Heart left ventricle (tissue), 16 donors: Measurements from ENCODE around the gene LGR6. TPM values are rescaled to one million over a fixed set of nuclear protein-coding genes. Genes with fewer than 3 reads are reported as not detected.

Experiments used
- ATAC-seq, 4 donors: fragments of 200-7000 bp; cut with Tn5 transposase; one replicate each; pipeline ENCODE4 v1.9.1; 2020 to 2022; ENCODE audit warnings: moderate library complexity in 4 of 4, mild to moderate bottlenecking in 3 of 4, moderate number of reproducible peaks in 1 of 4
- DNase-seq, 5 donors: peaks; one replicate each; pipeline ENCODE4 v3.0.0-alpha.2; 2020
- H3K27ac ChIP-seq, 12 donors: fragments of 200-600 bp; sonication (generic) in 4 of 12; one replicate each; pipeline versions ENCODE4 v1.5.0 to v1.8.0; 2016 to 2022; ENCODE audit warnings: mild to moderate bottlenecking in 2 of 12
- H3K27me3 ChIP-seq, 9 donors: fragments of 200-600 bp; sonication (generic) in 2 of 9; one replicate each; pipeline versions ENCODE4 v1.5.1 to v1.8.0; 2016 to 2022; ENCODE audit warnings: mild to moderate bottlenecking in 3 of 9
- H3K36me3 ChIP-seq, 9 donors: fragments of 200-600 bp; sonication (generic) in 2 of 9; one replicate each; pipeline versions ENCODE4 v1.5.0 to v1.8.0; 2018 to 2022; ENCODE audit warnings: mild to moderate bottlenecking in 2 of 9
- H3K4me1 ChIP-seq, 12 donors: fragments of 200-600 bp; sonication (generic) in 4 of 12; one replicate each; pipeline versions ENCODE4 v1.5.0 to v1.8.0; 2016 to 2022; ENCODE audit warnings: mild to moderate bottlenecking in 3 of 12
- H3K4me3 ChIP-seq, 12 donors: fragments of 200-600 bp; sonication (generic) in 4 of 12; one replicate each; pipeline versions ENCODE4 v1.5.0 to v1.8.0; 2017 to 2022; ENCODE audit warnings: mild to moderate bottlenecking in 9 of 12, moderate library complexity in 4 of 12
- H3K9me3 ChIP-seq, 12 donors: fragments of 200-600 bp; sonication (generic) in 4 of 12; one replicate each; pipeline versions ENCODE4 v1.5.0 to v1.8.0; 2016 to 2022; ENCODE audit warnings: mild to moderate bottlenecking in 1 of 12
- POLR2A ChIP-seq, 2 donors: fragments of 450-650 bp; IDR thresholded peaks; one replicate each; pipeline ENCODE4 v1.6.1; 2017; ENCODE audit warnings: antibody characterized with exemption in 2 of 2, mild to moderate bottlenecking in 2 of 2, moderate library complexity in 2 of 2
- WGBS, 4 donors: extraction: QIAGEN DNeasy Blood & Tissue Kit in 2 of 4; methylation state at CpG; one replicate each; pipeline versions ENCODE4 v1.1.5 to v1.1.7; 2013 to 2018; 5-methylcytosine and 5-hydroxymethylcytosine counted together
- intact Hi-C, 10 donors: fragments of 100-400 bp; cut with DNase I; formaldehyde crosslinking; loops; one replicate each; pipeline versions ENCODE4 v1.11.1 to v1.14.2; 2022
- polyA plus RNA-seq, 2 donors: library from polyadenylated mRNA; stranded (reverse); fragments of 200-250 nt; gene quantifications; one replicate each; pipeline ENCODE4 v1.2.3, GENCODE V29; 2013
- total RNA-seq, 9 donors: library from RNA; depleted of rRNA in 2 of 9; stranded (reverse); fragments of >200 nt in 2 of 9; fragmentation: NEBNext Ultra II Directional in 3 of 9; extraction: Animal tissue kit (Norgen Biotek cat#: 25700) in 3 of 9; gene quantifications; one replicate each; pipeline versions ENCODE4 v1.1.0 to v1.2.4, GENCODE V29; 2016 to 2023
- TF ChIP-seq, protein P1 (sequence below), 12 donors: fragments of 200-600 bp; sonication (generic) in 4 of 12; IDR thresholded peaks; one replicate each; pipeline versions ENCODE4 v1.5.0 to v1.8.0; 2018 to 2022; ENCODE audit warnings: antibody characterized with exemption in 12 of 12, mild to moderate bottlenecking in 5 of 12
- donor health status: ischemic (EF 13 %, LVEDD 7.1; RV severe dilation, severe dysfunction).
- donor health status: healthy with polysubstance abuse.
- donor health status: DM: no; HTN: yes; CAD: no.
- donor health status: DM: no; HTN: no; CAD: no.
- donor health status: ischemic (EF 25% LVEDD 6.9; RV normal size, moderate dysfunction).
- donor health status: ischemic (EF 25% LVEDD 5.7; RV mildly dilated, moderate dysfunction).
- donor health status: healthy.
- donor health status: DM: yes; HTN: yes; CAD: no.
- donor health status: ischemic (EF 35%, LVEDD 5.7; RV mildly dilated, moderate dysfunction).
- donor health status: nonischemic (EF 11% LVEDD 7.7; RV severe dilation, severe dysfunction).
- donor health status: DM: yes; HTN: yes; CAD: no.
- donor health status: PGD.
- donor health status: ischemic (EF 29% LVEDD 5.4; RV normal size, mild dysfunction).
- donor health status: nonischemic (EF 23%, LVEDD 6.1; RV moderate dilation, normal function).

Gene LGR6
- total and polyA plus RNA-seq, 11 donors = 0.29 to 3.5 (median 1.7) TPM

- 77 to 87% (median 82%) methylated on average over 5 of the region's 5 CpGs for WGBS, 4 donors
- ATAC-seq (no peak), DNase-seq (no peak)
- no peaks in the 10 kb centered on the region for H3K36me3 ChIP-seq
- no peak overlapping the region for H3K27ac ChIP-seq
- H3K27me3 ChIP-seq = peaks cover 0 to 12% (median 0%) of the 10 kb centered on the region in 9 donors
- intact Hi-C loops = no loop called here
- no peak overlapping the region for H3K4me3 ChIP-seq
- peaks cover 0 to 24% (median 0%) of the 10 kb centered on the region in 12 donors for H3K4me1 ChIP-seq
- TF ChIP-seq, protein P1, sequence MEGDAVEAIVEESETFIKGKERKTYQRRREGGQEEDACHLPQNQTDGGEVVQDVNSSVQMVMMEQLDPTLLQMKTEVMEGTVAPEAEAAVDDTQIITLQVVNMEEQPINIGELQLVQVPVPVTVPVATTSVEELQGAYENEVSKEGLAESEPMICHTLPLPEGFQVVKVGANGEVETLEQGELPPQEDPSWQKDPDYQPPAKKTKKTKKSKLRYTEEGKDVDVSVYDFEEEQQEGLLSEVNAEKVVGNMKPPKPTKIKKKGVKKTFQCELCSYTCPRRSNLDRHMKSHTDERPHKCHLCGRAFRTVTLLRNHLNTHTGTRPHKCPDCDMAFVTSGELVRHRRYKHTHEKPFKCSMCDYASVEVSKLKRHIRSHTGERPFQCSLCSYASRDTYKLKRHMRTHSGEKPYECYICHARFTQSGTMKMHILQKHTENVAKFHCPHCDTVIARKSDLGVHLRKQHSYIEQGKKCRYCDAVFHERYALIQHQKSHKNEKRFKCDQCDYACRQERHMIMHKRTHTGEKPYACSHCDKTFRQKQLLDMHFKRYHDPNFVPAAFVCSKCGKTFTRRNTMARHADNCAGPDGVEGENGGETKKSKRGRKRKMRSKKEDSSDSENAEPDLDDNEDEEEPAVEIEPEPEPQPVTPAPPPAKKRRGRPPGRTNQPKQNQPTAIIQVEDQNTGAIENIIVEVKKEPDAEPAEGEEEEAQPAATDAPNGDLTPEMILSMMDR (IDR thresholded peaks at IDR 0.05) = no peak
- no peak for TF ChIP-seq POLR2A (IDR thresholded peaks at IDR 0.05)
- H3K9me3 ChIP-seq = no peaks in the 10 kb centered on the region
Observed at GRCh38 chr1:202225131-202225530, 31.5 kb downstream of the LGR6 start.

DNA sequence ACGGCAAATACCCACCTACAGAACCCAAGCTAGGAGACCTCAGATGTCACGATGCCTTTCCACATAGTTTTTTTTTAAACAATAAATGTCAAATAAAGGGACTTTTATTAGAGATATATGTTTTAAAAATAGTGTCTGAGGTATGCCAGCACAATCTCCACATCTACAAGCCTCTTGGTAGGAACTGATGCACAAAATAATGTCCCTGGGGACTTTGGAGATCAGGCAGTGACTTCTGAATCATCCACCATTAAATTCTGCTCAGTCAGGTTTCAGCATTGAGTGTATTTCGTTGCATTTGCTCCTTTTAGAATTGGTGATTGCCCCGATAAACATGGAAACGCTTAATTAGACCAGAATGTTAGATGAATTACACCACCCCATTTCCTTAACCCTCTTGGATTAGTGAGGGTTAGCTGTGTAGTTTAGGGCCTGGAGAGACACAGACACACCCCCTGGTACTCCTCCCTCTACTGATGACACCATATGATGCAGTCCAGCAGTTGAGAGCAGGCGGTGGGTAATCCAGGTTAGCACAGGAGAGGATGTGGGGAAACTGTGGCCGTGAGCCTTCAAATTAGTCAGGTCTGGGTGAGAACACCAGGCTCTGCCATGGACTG lies 33.6 kb downstream of the LGR6 start:
- no peaks in the 10 kb centered on the region for H3K36me3 ChIP-seq
- intact Hi-C loops = no loop called here
- no peaks in the 10 kb centered on the region for H3K9me3 ChIP-seq
- ATAC-seq (no peak), DNase-seq (no peak)
- H3K4me1 ChIP-seq = peaks cover 0 to 22% (median 0%) of the 10 kb centered on the region in 12 donors
- no peak for TF ChIP-seq POLR2A (IDR thresholded peaks at IDR 0.05)
- TF ChIP-seq, protein P1 (IDR thresholded peaks at IDR 0.05) = no peak
- 83 to 90% (median 86%) methylated on average over 7 of the region's 7 CpGs for WGBS, 4 donors
- no peak overlapping the region for H3K4me3 ChIP-seq
- peaks cover 0 to 5% (median 0%) of the 10 kb centered on the region in 9 donors for H3K27me3 ChIP-seq
- no peak overlapping the region for H3K27ac ChIP-seq

GRCh38 chr1:202227997-202228401 lies 34.4 kb downstream of the LGR6 start:
- ATAC-seq = no peak
- Histone ChIP-seq H3K4me1 (peaks cover 0 to 14% (median 0%) of the 10 kb centered on the region in 12 donors), H3K27me3 (peaks cover 0 to 5% (median 0%) of the 10 kb centered on the region in 9 donors), H3K36me3 (no peaks in the 10 kb centered on the region), H3K9me3 (no peaks in the 10 kb centered on the region), H3K27ac (no peak overlapping the region), H3K4me3 (no peak overlapping the region)
- 82 to 89% (median 85%) methylated on average over 2 of the region's 2 CpGs for WGBS, 4 donors
- DNase-seq = no peak
- no peak for TF ChIP-seq POLR2A (IDR thresholded peaks at IDR 0.05)
- TF ChIP-seq, protein P1 (IDR thresholded peaks at IDR 0.05) = no peak
- intact Hi-C loops = no loop called here

- no peak for DNase-seq
- no peaks in the 10 kb centered on the region for H3K9me3 ChIP-seq
- H3K36me3 ChIP-seq = no peaks in the 10 kb centered on the region
- H3K4me3 ChIP-seq = no peak overlapping the region
- H3K27me3 ChIP-seq = peaks cover 0 to 5% (median 0%) of the 10 kb centered on the region in 9 donors
- TF ChIP-seq POLR2A (IDR thresholded peaks at IDR 0.05) = no peak
- TF ChIP-seq, protein P1 (IDR thresholded peaks at IDR 0.05) = no peak
- 87 to 93% (median 92%) methylated on average over 7 of the region's 7 CpGs for WGBS, 4 donors
- intact Hi-C loops = no loop called here
- no peak for ATAC-seq
- no peak overlapping the region for H3K27ac ChIP-seq
- H3K4me1 ChIP-seq = peaks cover 0 to 8% (median 0%) of the 10 kb centered on the region in 12 donors
Observed at GRCh38 chr1:202228484-202229122, 35.0 kb downstream of the LGR6 start.
